GM12872 (cell line): ENCODE data around the gene PKLR.

Source experiments
- CTCF ChIP-seq: IDR thresholded peaks from 3 replicates; pipeline ENCODE4 v1.5.1; 2011; ENCODE audit warnings: low read depth, mild to moderate bottlenecking, low read length, moderate library complexity; ENCODE audit not compliant: insufficient read depth

PKLR gene

GRCh38 chr1:155267373-155267772 is 33.9 kb downstream of the PKLR start:
- no peak for TF ChIP-seq CTCF

- TF ChIP-seq CTCF: no peak
These were observed 34.7 kb downstream of the PKLR start for GRCh38 chr1:155266553-155266952.

- TF ChIP-seq CTCF: no peak
These were observed 38.2 kb downstream of the PKLR start for GRCh38 chr1:155263067-155263466.

- TF ChIP-seq CTCF: no peak
These were observed 39.2 kb downstream of the PKLR start, which contains the start of gene SCAMP3 for GRCh38 chr1:155261852-155262673. Gene SCAMP3 (minus strand): TSS chr1:155262360. CDS start chr1:155262151, 209 bp downstream.

GRCh38 chr1:155261493-155261851 is 39.8 kb downstream of the PKLR start:
- TF ChIP-seq CTCF: no peak

GRCh38 chr1:155260276-155260675 is 41.0 kb downstream of the PKLR start:
- TF ChIP-seq CTCF: no peak

- TF ChIP-seq CTCF: no peak
These were observed 45.0 kb downstream of the PKLR start for GRCh38 chr1:155256058-155256852.
